ENCODE results near the gene CDC42BPG. TPM values are rescaled to one million over a fixed set of nuclear protein-coding genes. Genes with fewer than 3 reads are reported as not detected.

CDC42BPG gene
- total and polyA plus RNA-seq, 10 of the 15 experiments (the other 5 are each of a cell fraction or from before 2014, with no cell fraction given), result 0.02 to 1.3 (median 0.09) TPM; not detected in 1

GRCh38 chr11:64786308-64786707 lies 58.1 kb downstream of the CDC42BPG start:
- H3K36me3 ChIP-seq (ENCODE audit: control insufficient read depth in 2 of 2, insufficient read depth in 2 of 2, low read length in 1 of 2), result peaks cover 9 to 11% of the 10 kb centered on the region in 2 experiments; a peak in 3 of 4 replicates
- H2AFZ ChIP-seq (ENCODE audit: control insufficient read depth, low read depth, low read length), result no peak overlapping the region
- ATAC-seq (no peak), DNase-seq (ENCODE audit: low read depth, low spot score) (no peak), FAIRE-seq (no peak)
- H3K4me3 ChIP-seq, result no peak overlapping the region
- H3K9me3 ChIP-seq (replicated peaks; ENCODE audit: control insufficient read depth, insufficient read depth, low read length), result no peaks in the 10 kb centered on the region
- no peaks in the 10 kb centered on the region for H3K79me2 ChIP-seq (ENCODE audit: control insufficient read depth, insufficient read depth, low read length)
- H3K27ac ChIP-seq (ENCODE audit: control insufficient read depth, insufficient read depth), result no peak overlapping the region
- WGBS (ENCODE audit: insufficient coverage, insufficient replicate concordance, low lambda C conversion rate, missing lambda C conversion rate), result 79% methylated on average over 10 of the region's 10 CpGs
- ChIA-PET CTCF (interaction anchor here (0.8 to 5.2 kb wide), 9 partner anchors 11 to 136 kb away, joined by 3 to 41 read pairs (median 4); partner anchors contain the start of genes CDC42BPG, MAP4K2 and RASGRP2), SMC1A (ENCODE audit: uncharacterized antibody, unreplicated experiment) (interaction anchor here (0.6 to 2.6 kb wide), 3 partner anchors 14 to 80 kb away, joined by 3 to 9 read pairs (median 3); no protein-coding TSS in a partner anchor), POLR2A (interaction anchor here (0.9 to 1.4 kb wide), 5 partner anchors 14 to 336 kb away, joined by 3 to 5 read pairs (median 3); partner anchors contain the start of genes CDC42BPG, FAU and MRPL49), RAD21 (ENCODE audit: unreplicated experiment) (no interaction called here)
- in situ Hi-C loops (cut with MboI), result no loop called here
- H3K4me2 ChIP-seq (ENCODE audit: control insufficient read depth, insufficient read depth), result no peak overlapping the region
- H3K9ac ChIP-seq (ENCODE audit: control insufficient read depth, insufficient read depth, low read length), result no peak overlapping the region
- H3K27me3 ChIP-seq (replicated peaks in 1 of 2; ENCODE audit: control insufficient read depth in 2 of 2, insufficient read depth in 2 of 2, low read length in 1 of 2), result no peaks in the 10 kb centered on the region
- intact Hi-C loops (cut with micrococcal nuclease; ENCODE audit: unreplicated experiment), result loop anchor here (2.0 kb wide), 1 partner anchor 54 kb away; no protein-coding TSS in a partner anchor
- H4K20me1 ChIP-seq (ENCODE audit: control insufficient read depth, insufficient read depth), result no peaks in the 10 kb centered on the region
- BruUV-seq (replicated peaks), result no TSS peak
- no peak for TF ChIP-seq RAD51 (IDR thresholded peaks at IDR 0.05)
- TF ChIP-seq TCF12 (IDR thresholded peaks at IDR 0.05; ENCODE audit: low read depth, low read length), result no peak
- TF ChIP-seq NKRF (conservative IDR thresholded peaks at IDR 0.05), result no peak
- TF ChIP-seq RBBP5 (conservative IDR thresholded peaks at IDR 0.05), result no peak
- TF ChIP-seq PML (IDR thresholded peaks at IDR 0.05; ENCODE audit: low read length), result no peak
- no peak for TF ChIP-seq NRF1 (conservative IDR thresholded peaks at IDR 0.05; ENCODE audit: low read depth, low read length)
- TF ChIP-seq POLR2AphosphoS5 (IDR thresholded peaks at IDR 0.05; ENCODE audit: low read length), result no peak
- TF ChIP-seq LARP7 (IDR thresholded peaks at IDR 0.05), result no peak
- TF ChIP-seq YY1 (IDR thresholded peaks at IDR 0.05; ENCODE audit: low read depth, low read length), result no peak
- TF ChIP-seq RELA (IDR thresholded peaks at IDR 0.05; ENCODE audit: borderline replicate concordance, partially characterized antibody), result no peak
- no peak for TF ChIP-seq ZBTB40 (IDR thresholded peaks at IDR 0.05; ENCODE audit: borderline replicate concordance)
- TF ChIP-seq ESRRA (IDR thresholded peaks at IDR 0.05; ENCODE audit: low read length), result no peak
- TF ChIP-seq RUNX3 (IDR thresholded peaks at IDR 0.05; ENCODE audit: low read length), result no peak
- TF ChIP-seq STAT3 (IDR thresholded peaks at IDR 0.05; ENCODE audit: low read depth, low read length), result no peak
- TF ChIP-seq NR2C1 (IDR thresholded peaks at IDR 0.05), result no peak
- TF ChIP-seq E2F4 (IDR thresholded peaks at IDR 0.05; ENCODE audit: low read depth, low read length), result no peak
- no peak for TF ChIP-seq NFXL1 (IDR thresholded peaks at IDR 0.05; ENCODE audit: borderline replicate concordance)
- no peak for TF ChIP-seq CHD1 (IDR thresholded peaks at IDR 0.05; ENCODE audit: low read depth, low read length)
- peaks cover 13% of the 10 kb centered on the region for H3K4me1 ChIP-seq (ENCODE audit: control insufficient read depth, insufficient read depth, low read length)
